Measurements from ENCODE around the gene IFNLR1. TPM values are rescaled to one million over a fixed set of nuclear protein-coding genes. Genes with fewer than 3 reads are reported as not detected.
A peak's percentile ranks its signal among the peaks of the same experiment; 100 is the strongest.
"Not testable (repeated sequence)": the region's sequence is repeated elsewhere in the genome, so short reads cannot be mapped to it uniquely, and the experiment has no call there.

IFNLR1 gene
- total RNA-seq (2014; rRNA removed; shearing (Covaris generic)), result 0.62 and 1.5 TPM in 2 replicates

DNA sequence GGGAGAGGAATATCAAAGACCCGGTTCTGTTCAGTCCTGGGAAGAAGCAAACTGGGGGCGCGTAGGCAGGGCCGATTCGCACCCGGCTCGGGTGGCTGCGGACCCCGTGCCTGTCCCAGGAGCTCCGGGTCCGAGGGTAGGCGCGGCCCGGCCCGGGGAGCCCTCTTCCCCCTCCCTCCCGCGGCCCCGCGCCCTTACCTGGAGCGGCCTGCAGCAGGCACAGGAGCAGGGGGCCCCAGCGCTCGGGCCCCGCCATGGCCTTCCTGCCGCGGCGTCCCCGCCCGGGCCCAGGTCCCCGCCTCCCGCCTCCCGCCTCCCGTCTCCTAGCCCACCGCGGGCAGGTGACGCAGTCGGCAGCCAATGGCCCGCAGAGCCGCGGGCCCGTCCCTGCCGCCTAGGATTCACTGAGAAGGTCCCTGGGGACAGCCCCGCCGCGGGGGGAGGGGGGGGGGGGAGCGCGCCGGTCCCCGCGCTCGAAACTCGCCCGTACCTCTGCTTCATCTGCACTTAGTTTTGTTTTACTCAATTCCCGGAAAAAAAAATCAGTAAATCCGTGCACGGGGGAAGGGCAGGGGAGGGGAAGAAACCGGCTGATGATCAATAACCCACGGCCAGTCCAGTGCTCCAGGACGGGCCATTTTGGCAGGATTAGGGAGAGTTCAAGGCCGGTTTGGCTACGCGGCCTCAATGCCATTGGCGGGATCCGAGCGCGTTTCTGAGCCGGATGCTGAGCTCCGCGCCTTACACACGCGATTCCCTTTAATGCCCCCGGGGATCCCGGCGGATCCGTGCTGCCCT is at the start of gene IFNLR1:
IFNLR1 (minus strand) TSS at position 297 of the 798 bp plus-strand sequence; CDS start at position 256, 41 bp downstream.
- peak; percentile 54 for DNase-seq (ENCODE audit: low spot score)
- in situ Hi-C loops (cut with HindIII; ENCODE audit: low sequenced_read_pairs), result loop anchor here (25.0 kb wide), 1 partner anchor 200 kb away; no protein-coding TSS in a partner anchor

DNA sequence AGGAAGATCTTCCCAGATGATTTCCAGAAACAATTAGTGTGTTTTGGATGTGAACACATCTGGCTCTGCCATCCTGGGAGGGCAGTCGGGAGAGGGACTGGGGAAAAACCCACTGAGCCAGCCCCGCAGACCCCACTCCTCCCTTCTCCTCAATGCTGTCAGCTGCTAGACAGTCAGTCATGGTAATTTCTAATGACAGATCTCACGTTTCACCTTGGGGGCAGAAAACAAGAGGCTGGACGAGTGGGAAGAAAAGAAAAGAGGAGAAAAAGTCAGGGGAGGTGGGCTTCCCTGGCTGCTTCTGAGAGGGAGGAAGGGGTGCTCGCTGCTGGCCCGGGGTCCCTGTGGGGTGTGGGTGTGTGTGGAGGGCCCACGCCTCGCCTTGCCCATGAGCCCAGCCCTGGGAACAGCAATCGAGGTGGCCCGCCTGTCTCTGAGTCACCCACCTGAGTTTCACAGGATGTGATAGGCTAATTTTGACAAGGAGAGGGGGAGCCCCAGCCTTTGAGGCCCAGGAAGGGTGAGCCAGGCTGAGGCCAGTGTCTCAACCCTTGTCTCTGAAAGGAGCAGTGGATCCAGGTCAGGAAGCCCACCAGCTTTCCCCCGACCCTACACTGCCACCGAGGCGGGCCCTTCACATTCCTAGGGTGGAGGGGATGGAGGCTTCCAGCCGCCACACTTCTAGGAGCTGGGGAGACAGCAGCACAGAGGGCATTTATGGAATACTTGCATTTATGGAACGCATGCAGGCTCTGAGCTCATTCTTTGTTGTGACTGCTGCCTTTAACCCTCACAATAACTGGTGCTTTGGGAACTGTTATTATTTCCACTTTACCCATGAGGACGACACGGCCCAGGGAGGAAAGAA is 49.1 kb upstream of the IFNLR1 start:
- in situ Hi-C loops (cut with HindIII; ENCODE audit: low sequenced_read_pairs), result no loop called here
- no peak for DNase-seq (ENCODE audit: low spot score)

DNA sequence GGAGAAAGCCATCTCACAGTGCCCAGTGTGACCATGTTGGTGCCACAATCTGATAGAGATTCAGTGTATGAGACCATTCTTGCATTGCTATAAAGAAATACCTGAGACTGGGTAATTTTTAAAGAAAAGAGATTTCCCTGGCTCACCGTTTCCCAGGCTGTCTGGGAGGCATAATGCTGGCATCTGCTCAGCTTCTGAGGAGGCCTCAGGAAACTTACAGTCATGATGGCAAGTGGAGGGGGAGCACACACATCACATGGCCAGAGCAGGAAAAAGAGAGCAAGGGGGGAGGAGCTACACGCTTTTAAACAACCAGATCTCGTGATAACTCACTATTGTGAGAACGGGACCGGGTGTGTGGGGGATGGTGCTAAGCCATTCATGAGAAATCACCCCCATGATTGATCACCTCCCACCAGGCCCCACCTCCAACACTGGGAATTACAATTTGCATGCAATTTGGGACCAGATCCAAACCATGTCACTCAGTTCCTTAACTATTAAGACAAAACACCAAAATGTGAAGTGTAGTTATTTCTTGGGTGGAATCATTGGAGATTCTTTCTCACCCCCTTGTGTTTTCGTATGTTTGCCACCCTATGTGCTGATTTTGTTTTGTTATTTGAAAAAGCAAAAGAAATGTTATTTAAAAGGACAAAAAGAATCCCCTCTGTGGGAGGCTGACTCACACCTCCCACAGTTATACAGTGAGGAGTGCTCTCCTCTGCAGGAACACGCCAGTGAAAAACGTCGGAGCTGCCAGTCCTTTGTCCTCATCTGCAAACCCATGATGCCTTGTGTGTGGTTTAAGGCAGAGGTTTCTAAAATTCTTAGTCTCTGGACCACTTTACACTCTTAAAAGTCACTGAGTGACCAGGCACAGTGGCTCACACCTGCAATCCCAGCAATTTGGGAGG is 46.9 kb upstream of the IFNLR1 start:
- DNase-seq (ENCODE audit: low spot score), result no peak
- in situ Hi-C loops (cut with HindIII; ENCODE audit: low sequenced_read_pairs), result no loop called here

DNA sequence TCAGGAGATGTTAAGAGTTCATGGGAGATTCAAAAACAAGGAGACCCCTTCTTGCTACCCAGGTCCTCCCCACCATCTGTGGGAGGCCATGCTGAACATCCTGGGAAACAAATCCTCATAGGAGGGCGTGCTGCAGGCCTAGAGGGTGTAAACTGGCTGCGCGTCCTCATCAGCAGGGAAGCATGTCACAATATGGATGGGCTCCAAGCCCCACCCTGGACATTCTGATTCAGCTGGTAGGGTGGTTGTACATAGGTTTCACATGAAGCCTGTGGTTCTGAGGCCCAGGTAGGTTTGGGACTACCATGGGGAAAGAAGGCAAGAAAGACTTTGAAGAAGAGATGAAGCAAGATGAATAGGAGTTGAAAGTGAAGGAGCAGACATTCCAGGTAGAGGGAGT is 44.6 kb upstream of the IFNLR1 start:
- in situ Hi-C loops (cut with HindIII; ENCODE audit: low sequenced_read_pairs), result no loop called here

DNA sequence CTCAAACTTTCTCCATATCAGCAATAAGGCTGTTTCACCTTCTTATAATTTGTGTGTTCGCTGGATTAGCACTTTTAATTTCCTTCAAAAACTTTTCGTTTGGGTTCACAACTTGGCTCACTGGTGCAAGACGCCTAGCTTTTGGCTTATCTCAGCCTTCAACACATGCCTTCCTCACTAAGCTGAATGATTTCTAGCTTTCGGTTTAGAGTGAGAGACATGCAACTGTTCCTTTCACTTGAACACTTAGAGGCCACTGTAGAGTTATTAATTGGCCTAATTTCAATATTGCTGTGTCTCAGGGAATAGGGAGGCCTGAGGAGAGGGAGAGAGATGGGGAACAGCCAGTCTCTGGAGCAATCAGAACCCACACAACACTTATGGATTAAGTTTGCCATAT is 41.2 kb upstream of the IFNLR1 start:
- DNase-seq (ENCODE audit: low spot score), result no peak
- in situ Hi-C loops (cut with HindIII; ENCODE audit: low sequenced_read_pairs), result no loop called here

More for the DNA sequence above, 44.6 kb upstream of the IFNLR1 start:
- no peak for DNase-seq (ENCODE audit: low spot score)

DNA sequence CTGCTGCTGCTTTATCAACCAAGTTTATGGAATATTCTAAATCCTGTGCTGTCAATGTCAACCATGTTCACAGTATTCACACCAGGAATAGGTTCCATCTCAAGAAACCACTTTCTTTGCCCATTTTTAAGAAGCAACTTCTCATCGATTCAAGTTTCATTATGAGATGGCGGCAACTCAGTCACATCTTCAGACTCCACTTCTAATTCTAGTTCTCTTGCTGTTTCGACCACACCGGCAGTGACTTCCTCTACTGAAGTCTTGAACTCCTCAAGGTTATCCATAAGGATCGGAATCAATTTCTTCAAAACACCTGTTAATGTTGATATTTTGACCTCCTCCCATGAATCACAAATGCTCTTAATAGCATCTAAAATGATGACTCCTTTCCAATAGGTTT is 39.7 kb upstream of the IFNLR1 start:
- in situ Hi-C loops (cut with HindIII; ENCODE audit: low sequenced_read_pairs), result no loop called here
- DNase-seq (ENCODE audit: low spot score), result no peak

DNA sequence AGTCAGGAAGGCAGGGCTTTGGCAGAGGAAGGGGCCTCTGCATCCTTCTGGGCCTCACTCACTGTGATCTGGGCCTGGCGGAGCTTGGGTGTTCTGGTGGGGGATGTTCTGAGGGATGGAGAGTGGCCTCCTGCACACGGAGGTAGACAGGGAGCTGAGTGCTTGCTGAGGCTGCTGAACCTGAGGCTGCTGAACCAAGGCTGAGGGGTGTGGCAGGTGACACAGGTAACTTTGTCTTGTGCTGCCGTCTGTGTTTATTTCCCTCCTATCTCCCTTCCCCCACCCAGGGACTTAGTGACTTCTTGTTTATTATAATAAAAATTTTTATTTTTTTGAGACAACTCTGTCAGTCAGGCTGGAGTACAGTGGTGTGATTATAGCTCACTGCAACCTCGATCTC is 37.7 kb upstream of the IFNLR1 start:
- in situ Hi-C loops (cut with HindIII; ENCODE audit: low sequenced_read_pairs), result no loop called here

DNA sequence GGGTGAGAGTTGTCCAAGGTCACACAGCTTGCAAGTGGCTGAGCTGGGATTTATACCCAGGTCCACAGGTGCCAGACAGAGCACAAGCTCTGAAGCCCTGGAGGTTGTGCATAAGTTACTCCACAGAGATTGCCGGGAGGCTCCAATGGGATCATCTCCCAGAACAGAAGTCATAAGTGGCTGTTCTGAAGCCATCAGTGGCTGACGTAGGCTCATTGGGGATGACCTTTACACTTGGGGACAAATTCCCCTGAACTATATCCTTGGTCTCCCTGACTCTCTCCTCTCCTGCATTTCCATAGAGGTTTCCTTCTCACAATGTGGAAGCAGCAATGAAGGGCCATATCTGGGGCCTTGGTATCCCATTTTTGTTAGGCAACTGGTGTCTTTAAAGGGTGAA is 37.0 kb upstream of the IFNLR1 start:
- in situ Hi-C loops (cut with HindIII; ENCODE audit: low sequenced_read_pairs), result no loop called here
- no peak for DNase-seq (ENCODE audit: low spot score)

More for the DNA sequence above, 37.7 kb upstream of the IFNLR1 start:
- no peak for DNase-seq (ENCODE audit: low spot score)

DNA sequence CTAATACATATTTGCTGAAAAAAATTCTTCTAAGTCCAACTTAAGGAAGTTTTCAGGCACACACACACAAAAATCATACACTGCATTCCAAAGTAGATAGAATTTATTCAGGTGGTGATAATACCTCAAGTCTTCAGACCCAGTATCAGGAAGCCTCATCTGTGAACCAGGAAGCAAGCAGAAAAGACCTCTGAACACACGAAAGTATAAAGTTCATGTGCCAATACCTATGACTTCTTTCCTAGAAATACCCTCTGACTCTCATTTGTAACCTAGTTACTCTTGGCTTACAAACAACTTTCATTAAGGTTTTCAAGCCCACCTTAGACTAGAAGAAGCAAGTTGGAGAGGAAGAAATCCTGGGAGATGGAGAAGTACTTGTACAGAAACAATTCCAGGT is 35.7 kb upstream of the IFNLR1 start:
- DNase-seq (ENCODE audit: low spot score), result no peak
- in situ Hi-C loops (cut with HindIII; ENCODE audit: low sequenced_read_pairs), result no loop called here

DNA sequence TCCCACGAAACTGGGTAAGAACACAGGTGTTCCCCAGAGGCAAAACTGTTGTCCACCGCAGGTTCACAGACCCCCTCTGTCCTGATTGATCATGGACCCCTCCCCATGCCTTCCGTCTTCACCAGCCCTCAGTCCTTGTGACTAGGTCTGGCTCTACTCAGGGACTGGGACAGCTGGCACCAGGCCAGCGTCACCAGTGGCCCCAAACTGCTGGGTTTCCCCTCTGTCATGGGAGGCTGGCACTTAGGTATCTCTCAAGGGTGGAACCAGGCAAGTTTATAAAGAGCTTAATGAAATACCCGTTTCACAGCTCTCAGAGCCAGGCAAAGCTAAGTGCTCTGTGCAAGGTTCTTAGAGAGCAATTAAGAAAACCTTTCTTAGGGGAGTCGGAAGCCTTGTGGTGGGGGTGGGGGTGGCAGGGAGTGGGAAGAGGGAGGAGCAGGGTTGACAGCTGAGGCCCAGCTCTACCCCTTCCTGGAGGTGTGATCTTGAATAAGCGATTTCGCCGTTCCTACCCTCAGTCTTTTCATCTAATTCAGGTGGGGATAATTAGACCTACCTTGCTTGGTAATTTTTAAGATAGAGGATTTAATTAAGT is 35.0 kb upstream of the IFNLR1 start:
- DNase-seq (ENCODE audit: low spot score), result no peak
- in situ Hi-C loops (cut with HindIII; ENCODE audit: low sequenced_read_pairs), result no loop called here

DNA sequence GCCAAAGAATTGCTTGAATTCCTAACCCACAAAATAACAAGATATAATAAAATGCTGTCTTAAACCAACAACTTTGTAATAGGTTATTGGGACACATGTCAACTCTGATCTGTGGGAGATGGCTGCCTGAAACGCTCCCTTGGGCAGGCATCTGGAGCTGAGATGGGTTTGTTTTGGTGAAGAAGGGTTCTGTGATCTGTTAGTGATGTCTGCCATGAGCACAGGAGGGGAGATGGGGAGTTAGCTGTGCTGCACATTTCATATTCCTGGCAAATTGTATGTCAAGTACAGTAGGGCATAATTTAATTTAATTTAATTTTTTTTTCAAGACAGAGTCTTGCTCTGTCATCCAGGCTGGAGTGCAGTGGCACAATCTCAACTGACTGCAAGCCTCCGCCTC is 34.2 kb upstream of the IFNLR1 start:
- in situ Hi-C loops (cut with HindIII; ENCODE audit: low sequenced_read_pairs), result no loop called here
- DNase-seq (ENCODE audit: low spot score), result no peak

DNA sequence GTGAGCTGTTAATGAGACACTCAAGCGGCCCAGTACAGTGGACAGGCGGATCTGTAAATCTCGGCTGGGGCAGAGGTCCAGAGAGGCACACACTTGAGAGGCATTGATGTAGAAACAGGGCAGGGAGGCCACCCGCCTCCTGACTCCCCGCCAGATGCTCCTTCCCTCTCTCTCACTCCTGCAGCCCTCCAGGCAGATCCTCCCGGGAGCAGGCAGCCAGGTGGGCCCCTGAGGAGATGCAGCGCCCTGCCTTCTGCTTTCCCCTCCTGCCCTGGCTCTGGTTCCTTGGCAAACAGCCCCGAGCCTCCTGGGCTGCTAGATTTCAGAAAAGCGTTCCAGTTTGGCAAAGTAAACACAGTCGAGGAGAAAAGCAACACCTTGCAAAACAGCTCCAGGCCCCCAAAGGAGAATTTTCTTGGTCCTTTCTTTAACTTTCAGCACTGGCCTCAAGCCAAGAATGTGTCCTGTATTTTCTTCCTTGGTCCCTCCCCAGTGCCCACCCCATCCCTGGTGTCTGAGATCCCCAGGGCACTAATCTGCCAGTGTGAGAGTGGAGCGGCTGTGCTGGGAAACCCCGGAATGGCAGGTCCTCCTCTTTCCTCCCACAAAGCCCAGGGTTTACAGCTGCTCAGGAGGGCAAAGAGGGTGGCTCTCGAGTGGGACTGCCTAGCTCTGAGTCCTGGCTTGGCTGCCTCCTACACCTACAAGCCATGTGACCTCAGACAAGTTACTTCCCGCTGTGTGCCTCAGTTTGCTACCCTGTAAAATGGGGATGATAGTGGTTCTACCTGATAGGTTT is 29.4 kb upstream of the IFNLR1 start:
- DNase-seq (ENCODE audit: low spot score), result peak; percentile 91
- in situ Hi-C loops (cut with HindIII; ENCODE audit: low sequenced_read_pairs), result no loop called here

DNA sequence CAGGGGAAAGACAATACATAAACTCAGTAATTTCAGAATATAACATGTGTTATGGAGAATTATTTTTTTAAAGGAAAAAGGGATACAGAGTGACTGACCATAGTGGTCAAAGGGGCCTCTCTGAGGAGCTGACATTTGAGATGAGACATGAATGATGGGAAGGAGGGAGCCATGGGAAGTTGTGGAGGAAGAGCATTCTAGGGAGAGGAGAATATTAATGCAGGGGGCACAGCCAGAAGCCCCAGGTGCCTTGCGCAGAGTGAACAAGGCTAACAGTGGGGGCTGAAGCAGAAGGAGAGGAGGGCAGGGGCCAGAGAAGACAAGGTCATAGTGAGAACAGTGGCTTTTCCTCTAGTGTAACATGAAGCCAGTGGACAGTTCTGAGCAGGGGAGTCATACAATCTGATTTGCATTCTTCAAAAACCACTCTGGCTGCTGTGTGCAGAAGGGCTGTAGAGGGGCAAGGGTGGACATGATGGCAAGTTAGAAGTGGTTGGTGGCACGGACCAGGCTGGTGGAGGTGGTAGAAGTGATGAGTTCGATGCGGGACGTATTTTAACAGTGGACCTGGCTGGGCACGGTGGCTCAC is 28.2 kb upstream of the IFNLR1 start:
- no peak for DNase-seq (ENCODE audit: low spot score)
- in situ Hi-C loops (cut with HindIII; ENCODE audit: low sequenced_read_pairs), result no loop called here

DNA sequence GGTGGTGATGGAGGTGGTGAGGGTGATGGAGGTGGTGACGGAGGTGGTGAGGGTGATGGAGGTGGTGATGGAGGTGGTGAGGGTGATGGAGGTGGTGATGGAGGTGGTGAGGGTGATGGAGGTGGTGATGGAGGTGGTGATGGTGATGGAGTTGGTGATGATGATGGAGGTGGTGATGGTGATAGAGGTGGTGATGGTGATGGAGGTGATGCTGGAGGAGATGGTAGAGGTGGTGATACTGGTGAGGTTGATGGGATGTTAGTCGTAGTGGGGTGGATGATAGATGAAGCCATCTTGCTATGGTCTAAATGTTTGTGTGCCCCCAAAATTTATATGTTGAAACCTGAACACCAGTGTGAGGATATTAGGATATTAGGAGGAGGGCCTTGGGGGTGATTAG is 25.3 kb upstream of the IFNLR1 start:
- in situ Hi-C loops (cut with HindIII; ENCODE audit: low sequenced_read_pairs), result no loop called here
- DNase-seq (ENCODE audit: low spot score), result no peak

DNA sequence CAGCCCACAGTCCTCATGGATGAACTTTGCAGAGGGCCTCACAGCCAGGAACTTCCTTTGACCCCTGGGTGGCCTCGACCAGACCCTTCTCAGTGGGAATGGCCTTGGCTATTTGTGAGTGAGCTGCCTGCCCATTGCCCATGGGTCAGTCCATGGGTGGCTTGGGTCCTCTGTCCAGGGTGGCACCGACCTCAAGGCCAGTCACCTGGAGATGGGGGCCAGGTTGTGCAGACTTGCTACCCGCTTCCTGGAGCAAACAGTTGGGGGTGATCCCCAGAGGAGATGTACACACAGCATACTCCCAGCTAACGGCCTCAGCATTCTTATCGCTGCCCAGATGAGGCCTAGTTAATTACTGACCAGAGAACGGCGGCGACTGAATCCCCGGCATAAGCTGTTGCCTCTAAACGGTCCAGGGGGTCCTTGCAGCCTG is 23.1 kb upstream of the IFNLR1 start:
- DNase-seq (ENCODE audit: low spot score), result no peak
- in situ Hi-C loops (cut with HindIII; ENCODE audit: low sequenced_read_pairs), result no loop called here

DNA sequence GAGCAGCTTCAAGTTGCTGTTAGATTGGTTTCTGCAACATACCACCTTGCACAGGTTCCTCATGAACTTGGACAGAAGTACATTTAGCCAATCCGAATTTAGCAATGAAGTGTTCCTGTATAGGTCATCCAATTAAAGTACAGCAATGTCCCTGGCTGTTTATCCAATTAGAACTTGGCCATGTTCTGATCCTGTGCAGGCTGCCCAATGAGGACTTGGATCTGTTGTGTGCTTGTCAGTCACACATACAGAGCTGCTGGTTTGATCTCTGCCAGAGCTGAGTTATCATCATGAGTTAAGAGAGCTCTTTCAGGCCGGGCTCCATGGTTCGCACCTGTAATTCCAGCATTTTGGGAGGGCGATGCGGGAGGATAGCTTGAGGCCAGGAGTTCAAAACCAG is 22.0 kb upstream of the IFNLR1 start:
- in situ Hi-C loops (cut with HindIII; ENCODE audit: low sequenced_read_pairs), result no loop called here

DNA sequence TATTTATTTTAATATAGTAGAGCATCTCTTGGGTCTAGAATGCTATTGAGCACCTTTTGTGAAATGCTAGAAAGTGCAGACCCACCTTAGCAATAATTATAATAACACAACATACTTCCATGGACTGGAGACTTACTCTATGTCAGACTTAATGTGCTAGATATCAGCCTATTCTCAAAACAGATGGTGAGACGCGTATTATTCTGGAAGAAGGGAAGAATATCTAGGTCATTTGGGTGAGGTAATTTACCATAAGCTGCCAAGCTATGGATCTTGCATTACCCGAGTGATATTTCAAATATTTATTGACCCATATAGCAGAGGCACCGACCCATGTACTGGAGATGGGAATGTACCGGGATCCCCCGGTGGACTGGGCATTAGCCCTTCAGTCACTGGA is 20.6 kb upstream of the IFNLR1 start:
- peak; percentile 70 for DNase-seq (ENCODE audit: low spot score)
- in situ Hi-C loops (cut with HindIII; ENCODE audit: low sequenced_read_pairs), result no loop called here

More for the DNA sequence above, 22.0 kb upstream of the IFNLR1 start:
- no peak for DNase-seq (ENCODE audit: low spot score)

DNA sequence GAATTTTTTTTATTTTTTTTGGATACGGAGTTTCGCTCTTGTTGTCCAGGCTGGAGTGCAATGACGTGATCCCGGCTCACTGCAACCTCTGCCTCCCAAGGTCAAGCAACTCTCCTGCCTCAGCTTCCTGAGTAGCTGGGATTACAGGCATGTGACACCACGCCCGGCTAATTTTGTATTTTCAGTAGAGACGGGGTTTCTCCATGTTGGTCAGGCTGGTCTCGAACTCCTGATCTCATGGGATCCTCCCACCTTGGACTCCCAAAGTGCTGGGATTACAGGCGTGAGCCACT is 20.3 kb upstream of the IFNLR1 start:
- in situ Hi-C loops (cut with HindIII; ENCODE audit: low sequenced_read_pairs); DNase-seq (ENCODE audit: low spot score): not testable (repeated sequence)
